BJ (cell line): ENCODE results near the gene TTC31. TPM values are rescaled to one million over a fixed set of nuclear protein-coding genes. Genes with fewer than 3 reads are reported as not detected.
A peak's percentile ranks its signal among the peaks of the same experiment; 100 is the strongest.
"Not testable (repeated sequence)": the region's sequence is repeated elsewhere in the genome, so short reads cannot be mapped to it uniquely, and the experiment has no call there.

Experiments
- CTCF ChIA-PET: fragments of 350-600 bp; formaldehyde crosslinking; extraction: SDS; loops from one replicate; lab custom pipeline; 2021; ENCODE audit warnings: antibody characterized with exemption, inconsistent platforms; lab: Yijun Ruan, JAX
- POLR2A ChIA-PET: fragments of 300-600 bp; sonication (Branson Sonifier 250); formaldehyde crosslinking; extraction: SDS; loops from one replicate; lab custom pipeline; 2021; ENCODE audit warnings: antibody characterized with exemption; lab: Charles Lee
- DNase-seq: peaks from one replicate; pipeline ENCODE4 v3.0.0-alpha.2; 2011; ENCODE audit warnings: low read depth
- H3K27me3 ChIP-seq: 2 replicates; pipeline ENCODE4 v1.6.0; 2011; ENCODE audit warnings: low read length; ENCODE audit not compliant: control insufficient read depth, insufficient read depth
- H3K36me3 ChIP-seq: 2 replicates; pipeline ENCODE4 v1.5.1; 2011; ENCODE audit warnings: low read length; ENCODE audit not compliant: control insufficient read depth, insufficient read depth
- H3K4me3 ChIP-seq: 2 replicates; pipeline ENCODE4 v1.5.1; 2011; ENCODE audit warnings: low read depth, mild to moderate bottlenecking, control low read depth, low read length
- CTCF ChIP-seq: IDR thresholded peaks from 2 replicates; pipeline ENCODE4 v1.5.1; 2011; ENCODE audit warnings: low read depth, mild to moderate bottlenecking, control low read depth, inconsistent platforms, low read length, moderate library complexity; ENCODE audit not compliant: insufficient read depth
- polyA plus RNA-seq: library from polyadenylated mRNA; depleted of rRNA; stranded (reverse); fragments of >200 nt; gene quantifications from 2 replicates; pipeline ENCODE4 v1.2.3, GENCODE V29; 2011

The TTC31 gene
- polyA plus RNA-seq, 1 experiment: 26.0 TPM

- peak; percentile 100 for DNase-seq
- no peak for TF ChIP-seq CTCF
- ChIA-PET POLR2A (interaction anchor here (0.6 kb wide), 1 partner anchor 20 kb away, joined by 5 read pairs; no protein-coding TSS in a partner anchor), CTCF (interaction anchor here (1.3 to 2.3 kb wide), 2 partner anchors 9 to 123 kb away, joined by 4 to 11 read pairs; no protein-coding TSS in a partner anchor)
- Histone ChIP-seq H3K27me3 (no peaks in the 10 kb centered on the region), H3K36me3 (peaks cover 15% of the 10 kb centered on the region), H3K4me3 (peak within 1 kb of the TSS; percentile 86)
These were observed 24.5 kb upstream of the TTC31 start, which contains the start of gene WBP1 for GRCh38 chr2:74458132-74458937. Gene WBP1 (plus strand): TSS chr2:74458438. CDS start chr2:74458603, 165 bp downstream.

DNA sequence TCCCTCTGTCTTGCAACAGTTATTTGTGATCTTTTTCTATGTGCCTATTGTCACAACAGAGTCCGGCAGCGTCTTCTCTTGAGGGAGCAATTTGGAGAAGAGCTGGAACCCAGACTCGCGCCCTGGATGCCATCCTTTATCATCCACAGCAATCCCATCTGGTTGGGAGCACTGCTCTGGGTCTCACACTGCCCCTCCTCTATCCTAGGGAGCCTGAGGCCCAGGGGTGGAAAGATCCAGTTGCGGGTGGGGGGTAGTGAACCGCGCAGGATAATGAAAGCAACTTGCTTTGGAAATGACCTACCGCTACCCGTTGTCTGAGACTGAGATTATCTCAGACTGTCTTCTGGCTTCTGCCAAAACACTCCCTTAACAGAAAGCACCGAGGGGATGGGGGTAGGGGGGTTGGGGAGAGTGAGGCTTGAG is 23.9 kb upstream of the TTC31 start:
- H3K36me3 ChIP-seq: peaks cover 15% of the 10 kb centered on the region
- ChIA-PET CTCF (interaction anchor here (1.3 to 2.3 kb wide), 2 partner anchors 8 to 124 kb away, joined by 4 to 11 read pairs; no protein-coding TSS in a partner anchor), POLR2A (interaction anchor here (0.6 kb wide), 1 partner anchor 19 kb away, joined by 5 read pairs; no protein-coding TSS in a partner anchor)
- no peak for DNase-seq
- no peaks in the 10 kb centered on the region for H3K27me3 ChIP-seq
- no peak for TF ChIP-seq CTCF
- peak overlapping the region; percentile 86 for H3K4me3 ChIP-seq

DNA sequence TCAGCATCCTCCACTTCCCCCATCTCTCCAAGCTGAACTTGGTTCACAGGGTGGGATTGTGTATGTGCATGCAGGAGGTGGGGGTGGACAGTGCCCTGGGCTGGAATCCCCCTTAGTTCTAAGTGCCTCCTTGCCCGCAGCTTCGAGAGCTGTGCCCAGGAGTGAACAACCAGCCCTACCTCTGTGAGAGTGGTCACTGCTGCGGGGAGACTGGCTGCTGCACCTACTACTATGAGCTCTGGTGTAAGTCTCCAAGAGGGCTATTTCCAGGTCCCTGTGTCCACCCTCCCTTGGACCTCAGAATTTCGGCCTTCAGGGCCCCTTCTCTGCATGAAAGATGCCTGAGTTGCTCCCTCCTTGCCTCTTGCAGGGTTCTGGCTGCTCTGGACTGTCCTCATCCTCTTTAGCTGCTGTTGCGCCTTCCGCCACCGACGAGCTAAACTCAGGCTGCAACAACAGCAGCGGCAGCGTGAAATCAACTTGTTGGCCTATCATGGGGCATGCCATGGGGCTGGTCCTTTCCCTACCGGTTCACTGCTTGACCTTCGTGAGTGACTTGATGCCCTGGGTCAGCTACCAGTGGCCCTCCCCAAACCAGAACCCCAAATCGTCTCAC is 23.3 kb upstream of the TTC31 start:
- CTCF ChIA-PET, H3K27me3 ChIP-seq, DNase-seq, H3K4me3 ChIP-seq, POLR2A ChIA-PET: not testable (repeated sequence)
- peaks cover 15% of the 10 kb centered on the region for H3K36me3 ChIP-seq

DNA sequence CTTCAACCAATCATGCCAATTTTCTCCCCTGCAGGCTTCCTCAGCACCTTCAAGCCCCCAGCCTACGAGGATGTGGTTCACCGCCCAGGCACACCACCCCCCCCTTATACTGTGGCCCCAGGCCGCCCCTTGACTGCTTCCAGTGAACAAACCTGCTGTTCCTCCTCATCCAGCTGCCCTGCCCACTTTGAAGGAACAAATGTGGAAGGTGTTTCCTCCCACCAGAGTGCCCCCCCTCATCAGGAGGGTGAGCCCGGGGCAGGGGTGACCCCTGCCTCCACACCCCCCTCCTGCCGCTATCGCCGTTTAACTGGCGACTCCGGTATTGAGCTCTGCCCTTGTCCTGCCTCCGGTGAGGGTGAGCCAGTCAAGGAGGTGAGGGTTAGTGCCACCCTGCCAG is 22.7 kb upstream of the TTC31 start:
- POLR2A ChIA-PET, H3K27me3 ChIP-seq: not testable (repeated sequence)
- CTCF ChIA-PET: interaction anchor here (1.2 kb wide), 1 partner anchor 127 kb away, joined by 3 read pairs; no protein-coding TSS in a partner anchor

GRCh38 chr2:74461187-74462053 is 21.5 kb upstream of the TTC31 start:
- Histone ChIP-seq H3K27me3 (no peaks in the 10 kb centered on the region), H3K36me3 (peaks cover 15% of the 10 kb centered on the region), H3K4me3 (no peak overlapping the region)
- ChIA-PET POLR2A (no interaction called here), CTCF (interaction anchor here (0.6 to 1.2 kb wide), 3 partner anchors 21 to 126 kb away, joined by 3 read pairs; no protein-coding TSS in a partner anchor)
- 0 out of 2 replicates have a peak, but pooled peaks have one; percentile 23 for TF ChIP-seq CTCF
- no peak for DNase-seq

More for the DNA sequence above, 22.7 kb upstream of the TTC31 start:
- not testable (repeated sequence) for DNase-seq, H3K4me3 ChIP-seq
- peaks cover 15% of the 10 kb centered on the region for H3K36me3 ChIP-seq
